Neural crest cell (in vitro differentiated cells): Measurements from ENCODE around the gene BANF2. TPM values are rescaled to one million over a fixed set of nuclear protein-coding genes. Genes with fewer than 3 reads are reported as not detected.

Experiments
- DNase-seq: peaks from one replicate; pipeline ENCODE4 v3.0.0; 2021; ENCODE audit warnings: low read depth, mixed read lengths, low spot score
- H3K27ac Mint-ChIP-seq: one replicate; pipeline ENCODE4 v1.8.0; 2021; ENCODE audit warnings: mild to moderate bottlenecking, mixed read lengths; ENCODE audit not compliant: unreplicated experiment
- H3K27me3 Mint-ChIP-seq: 2 replicates; pipeline ENCODE4 v1.8.0; 2021; ENCODE audit warnings: low read depth, mild to moderate bottlenecking, mixed read lengths
- H3K36me3 Mint-ChIP-seq: 2 replicates; pipeline ENCODE4 v1.8.0; 2021; ENCODE audit warnings: low read depth, mild to moderate bottlenecking, mixed read lengths
- H3K4me1 Mint-ChIP-seq: 2 replicates; pipeline ENCODE4 v1.8.0; 2021; ENCODE audit warnings: mixed read lengths
- H3K4me3 Mint-ChIP-seq: one replicate; pipeline ENCODE4 v1.8.0; 2021; ENCODE audit warnings: mild to moderate bottlenecking, mixed read lengths
- H3K9me3 Mint-ChIP-seq: 2 replicates; pipeline ENCODE4 v1.8.0; 2021; ENCODE audit warnings: mixed read lengths
- total RNA-seq: library from RNA; stranded (reverse); gene quantifications from 2 replicates; pipeline ENCODE4 v1.2.1, GENCODE V29; 2021
- TF ChIP-seq, protein P1 (sequence below): fragments of 200-600 bp; sonication (generic); conservative IDR thresholded peaks from 2 replicates; pipeline ENCODE4 v1.5.0; 2021; ENCODE audit warnings: antibody characterized with exemption, mild to moderate bottlenecking

The BANF2 gene
- total RNA-seq, 1 donor from 2014 or later, result not detected

DNA sequence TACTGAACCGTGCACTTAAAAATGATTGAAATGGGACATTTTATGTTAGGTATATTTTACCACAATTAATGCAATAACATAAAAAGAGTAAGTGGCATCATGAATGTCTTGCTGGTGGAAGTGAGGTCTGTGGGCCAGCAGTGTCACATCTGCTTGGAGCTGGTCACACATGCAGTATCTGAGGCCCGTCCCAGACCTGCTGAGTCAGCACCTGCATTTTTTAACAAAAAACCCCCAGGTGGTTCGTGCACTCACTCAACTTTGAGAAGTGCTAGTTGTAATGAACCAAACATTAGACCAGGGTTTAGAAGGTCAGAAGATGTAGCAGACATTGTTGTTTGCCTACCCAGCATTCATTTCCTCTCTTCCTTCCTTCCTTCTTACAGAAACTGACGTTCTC lies 21.0 kb downstream of the BANF2 start:
- Mint-ChIP-seq H3K27me3 (peaks cover 4% of the 10 kb centered on the region), H3K4me1 (no peaks in the 10 kb centered on the region), H3K4me3 (no peak overlapping the region), H3K27ac (no peak overlapping the region), H3K9me3 (no peaks in the 10 kb centered on the region), H3K36me3 (no peaks in the 10 kb centered on the region)
- TF ChIP-seq, protein P1, sequence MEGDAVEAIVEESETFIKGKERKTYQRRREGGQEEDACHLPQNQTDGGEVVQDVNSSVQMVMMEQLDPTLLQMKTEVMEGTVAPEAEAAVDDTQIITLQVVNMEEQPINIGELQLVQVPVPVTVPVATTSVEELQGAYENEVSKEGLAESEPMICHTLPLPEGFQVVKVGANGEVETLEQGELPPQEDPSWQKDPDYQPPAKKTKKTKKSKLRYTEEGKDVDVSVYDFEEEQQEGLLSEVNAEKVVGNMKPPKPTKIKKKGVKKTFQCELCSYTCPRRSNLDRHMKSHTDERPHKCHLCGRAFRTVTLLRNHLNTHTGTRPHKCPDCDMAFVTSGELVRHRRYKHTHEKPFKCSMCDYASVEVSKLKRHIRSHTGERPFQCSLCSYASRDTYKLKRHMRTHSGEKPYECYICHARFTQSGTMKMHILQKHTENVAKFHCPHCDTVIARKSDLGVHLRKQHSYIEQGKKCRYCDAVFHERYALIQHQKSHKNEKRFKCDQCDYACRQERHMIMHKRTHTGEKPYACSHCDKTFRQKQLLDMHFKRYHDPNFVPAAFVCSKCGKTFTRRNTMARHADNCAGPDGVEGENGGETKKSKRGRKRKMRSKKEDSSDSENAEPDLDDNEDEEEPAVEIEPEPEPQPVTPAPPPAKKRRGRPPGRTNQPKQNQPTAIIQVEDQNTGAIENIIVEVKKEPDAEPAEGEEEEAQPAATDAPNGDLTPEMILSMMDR, result no peak
- no peak for DNase-seq

DNA sequence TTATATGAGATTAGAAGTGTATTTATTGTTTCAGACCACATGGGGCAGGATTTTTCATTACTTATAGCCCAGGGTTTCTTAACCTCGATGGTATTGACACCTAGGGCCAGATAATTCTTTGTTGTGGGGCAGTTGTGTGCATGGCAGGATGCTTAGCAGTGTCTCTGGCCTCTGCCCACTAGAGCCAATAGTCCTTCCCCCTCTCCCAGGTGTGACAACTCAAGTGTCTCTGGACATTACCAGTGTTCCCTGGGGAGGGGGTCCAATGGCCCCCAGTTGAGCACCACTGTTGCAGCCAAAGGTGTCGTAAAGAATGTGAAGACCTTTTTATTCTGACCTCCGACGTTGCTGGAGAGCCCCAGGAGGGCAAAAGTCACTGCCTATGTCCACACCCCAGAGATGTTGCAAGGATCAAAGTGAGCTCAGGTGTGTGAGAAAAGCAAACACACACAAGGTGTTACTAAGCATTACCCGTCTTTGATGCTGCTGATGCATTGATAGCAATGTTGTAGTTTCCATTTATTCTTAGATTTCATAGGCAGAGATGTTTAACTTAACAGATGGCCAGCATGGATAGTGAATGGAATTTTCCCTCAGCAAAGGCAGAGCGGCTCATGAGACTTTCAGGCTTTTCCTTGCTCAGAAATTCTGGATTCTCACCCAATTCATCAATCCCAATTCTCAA lies 22.2 kb downstream of the BANF2 start:
- H3K4me3 Mint-ChIP-seq, result no peak overlapping the region
- H3K4me1 Mint-ChIP-seq, result no peaks in the 10 kb centered on the region
- no peak overlapping the region for H3K27ac Mint-ChIP-seq
- no peak for DNase-seq
- H3K36me3 Mint-ChIP-seq, result no peaks in the 10 kb centered on the region
- H3K9me3 Mint-ChIP-seq, result no peaks in the 10 kb centered on the region
- TF ChIP-seq, protein P1, result peak; percentile 33
- H3K27me3 Mint-ChIP-seq, result peaks cover 4% of the 10 kb centered on the region

DNA sequence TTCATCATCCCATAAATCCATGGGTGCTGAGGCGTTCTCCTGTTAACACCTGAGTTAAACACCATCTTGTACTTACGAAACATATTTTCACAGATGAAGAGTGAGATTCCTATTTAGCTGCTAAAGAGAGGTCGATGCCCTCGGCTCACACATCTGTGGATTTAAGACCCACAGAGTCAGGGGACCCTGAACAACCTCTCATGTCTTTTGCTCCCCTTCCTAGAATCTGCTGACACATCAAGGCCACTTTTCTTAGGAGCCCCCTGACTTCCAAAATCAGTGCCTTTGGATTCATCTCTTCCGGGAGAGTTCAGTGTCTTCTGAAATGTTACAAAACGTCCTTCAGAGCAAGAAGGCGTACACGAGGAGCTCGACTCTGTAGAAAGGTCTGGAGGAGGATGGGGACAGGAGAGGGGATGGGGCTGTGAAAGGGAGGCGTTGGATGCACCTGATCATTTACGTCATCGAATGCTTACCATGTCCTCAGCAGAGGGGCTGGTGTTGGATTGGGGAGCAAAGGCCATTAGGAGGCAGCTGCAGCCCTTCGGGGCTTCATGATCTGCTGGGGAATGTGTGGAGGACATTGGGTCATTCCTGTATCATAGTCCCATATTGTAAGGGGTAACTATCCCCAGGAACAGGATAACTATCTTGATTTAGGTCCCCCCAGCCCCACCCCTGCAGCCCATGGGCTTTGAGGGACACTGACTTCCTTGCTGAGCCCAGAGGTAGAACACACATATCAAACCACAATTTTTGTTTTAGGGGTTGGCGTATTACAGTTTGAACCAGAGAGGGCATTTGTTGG lies 22.9 kb downstream of the BANF2 start:
- Mint-ChIP-seq H3K4me1 (no peaks in the 10 kb centered on the region), H3K27ac (peak overlapping the region; percentile 43), H3K9me3 (no peaks in the 10 kb centered on the region), H3K4me3 (no peak overlapping the region), H3K27me3 (peaks cover 4% of the 10 kb centered on the region), H3K36me3 (no peaks in the 10 kb centered on the region)
- TF ChIP-seq, protein P1, result no peak
- DNase-seq, result no peak

DNA sequence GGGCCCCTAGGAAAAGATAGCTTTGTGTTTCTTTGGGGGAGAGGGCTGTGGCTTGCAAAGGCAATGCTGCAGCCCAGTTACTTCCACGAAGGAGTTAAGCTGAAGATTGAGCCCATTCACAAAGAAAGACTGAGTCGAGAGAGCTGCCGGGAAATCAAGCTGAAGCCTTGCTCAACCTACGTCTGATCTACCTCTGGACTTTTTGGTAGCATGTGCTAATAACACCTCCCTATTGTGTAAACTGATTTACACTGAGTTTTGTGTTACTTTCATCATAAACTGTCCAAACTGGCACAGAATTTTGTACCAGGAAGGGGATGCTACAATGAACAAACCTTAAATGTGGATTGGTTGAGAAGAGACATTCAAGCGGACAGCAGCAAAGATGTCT lies 23.5 kb downstream of the BANF2 start:
- H3K27ac Mint-ChIP-seq, result no peak overlapping the region
- H3K36me3 Mint-ChIP-seq, result no peaks in the 10 kb centered on the region
- no peak overlapping the region for H3K4me3 Mint-ChIP-seq
- DNase-seq, result no peak
- no peaks in the 10 kb centered on the region for H3K4me1 Mint-ChIP-seq
- H3K9me3 Mint-ChIP-seq, result no peaks in the 10 kb centered on the region
- TF ChIP-seq, protein P1, result no peak
- peaks cover 6% of the 10 kb centered on the region for H3K27me3 Mint-ChIP-seq

DNA sequence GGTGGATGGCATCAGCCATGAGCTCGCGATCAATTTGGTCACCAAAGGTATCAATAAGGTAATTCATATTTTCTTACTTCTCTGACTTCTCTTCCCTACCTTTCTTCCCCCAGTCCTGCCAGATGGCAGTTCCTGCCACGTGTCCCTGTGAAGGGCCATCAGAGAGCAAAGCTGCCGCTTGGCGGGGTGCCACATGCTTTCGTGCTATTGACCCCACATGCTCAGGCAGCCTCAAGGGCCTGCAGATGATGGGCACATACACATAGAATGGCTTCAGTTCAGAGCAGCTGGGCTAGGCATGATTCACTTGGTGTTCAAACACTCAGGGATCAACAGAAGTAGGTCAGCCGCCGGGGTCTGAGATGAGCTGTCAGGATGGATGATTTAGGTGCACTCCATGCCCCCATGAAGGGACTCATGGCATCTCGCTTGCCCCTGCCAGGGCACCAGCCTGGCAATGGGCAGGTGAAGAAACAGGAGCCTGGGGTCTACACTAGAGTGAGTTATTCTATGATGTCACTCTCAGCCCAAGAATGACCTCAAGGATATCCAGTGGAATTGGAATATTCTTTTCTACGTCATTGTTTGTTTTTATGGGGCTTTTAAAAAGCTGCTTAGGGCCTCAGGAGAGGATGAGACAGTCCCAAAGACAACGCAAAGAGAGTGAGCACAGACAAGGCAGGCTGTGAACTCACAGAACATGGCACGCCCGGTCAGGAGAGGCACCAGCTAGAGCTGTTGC lies 25.5 kb downstream of the BANF2 start:
- Mint-ChIP-seq H3K4me1 (no peaks in the 10 kb centered on the region), H3K27me3 (peaks cover 6% of the 10 kb centered on the region), H3K27ac (no peak overlapping the region), H3K36me3 (no peaks in the 10 kb centered on the region), H3K4me3 (no peak overlapping the region), H3K9me3 (no peaks in the 10 kb centered on the region)
- no peak for DNase-seq
- TF ChIP-seq, protein P1, result no peak
